GM21526 (cell line): ENCODE measurements around the gene TMEM212.
"Not testable (repeated sequence)": the region's sequence is repeated elsewhere in the genome, so short reads cannot be mapped to it uniquely, and the experiment has no call there.

ENCODE experiments used
- ATAC-seq: cut with Tn5 transposase; IDR thresholded peaks from one replicate; pipeline ENCODE4 v1.9.1; 2021; ENCODE audit warnings: moderate library complexity; ENCODE audit not compliant: unreplicated experiment, low FRiP score

The TMEM212 gene

DNA sequence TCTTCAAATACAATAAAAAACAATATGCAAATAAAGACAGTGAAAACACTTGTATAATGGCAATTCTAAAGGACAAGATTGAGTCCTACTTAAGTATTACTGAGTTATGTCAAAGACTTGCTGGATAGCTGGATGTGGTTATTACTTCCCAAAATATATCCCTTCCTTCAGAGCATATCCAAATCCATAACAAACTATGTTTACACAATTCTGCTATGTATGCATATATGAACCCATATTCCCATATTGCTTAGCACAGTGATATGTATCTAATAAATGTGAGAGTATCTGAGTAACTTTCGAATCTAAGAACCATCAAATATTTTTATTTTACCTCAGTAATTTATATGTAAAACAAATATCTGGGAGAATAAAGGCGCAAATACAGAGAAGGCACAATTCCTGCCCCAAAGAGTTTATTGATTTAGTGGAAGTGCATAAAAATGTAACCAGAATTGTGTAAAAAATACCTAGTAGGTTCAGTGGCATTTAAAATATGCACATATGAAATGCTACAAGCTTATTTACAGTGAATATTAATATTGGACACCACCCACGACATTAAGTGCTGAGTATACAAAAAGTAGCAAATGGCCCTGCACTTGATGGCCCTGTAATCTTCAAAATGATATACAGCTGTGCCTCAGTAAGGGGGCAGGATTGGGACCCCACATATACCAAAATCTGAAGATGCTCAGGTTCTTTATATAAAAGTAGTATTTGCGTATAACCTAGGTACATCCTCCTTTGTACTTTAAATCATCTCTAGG is 37.1 kb downstream of the TMEM212 start:
- no peak for ATAC-seq

GRCh38 chr3:171881251-171881650 is 38.1 kb downstream of the TMEM212 start:
- ATAC-seq: no peak

DNA sequence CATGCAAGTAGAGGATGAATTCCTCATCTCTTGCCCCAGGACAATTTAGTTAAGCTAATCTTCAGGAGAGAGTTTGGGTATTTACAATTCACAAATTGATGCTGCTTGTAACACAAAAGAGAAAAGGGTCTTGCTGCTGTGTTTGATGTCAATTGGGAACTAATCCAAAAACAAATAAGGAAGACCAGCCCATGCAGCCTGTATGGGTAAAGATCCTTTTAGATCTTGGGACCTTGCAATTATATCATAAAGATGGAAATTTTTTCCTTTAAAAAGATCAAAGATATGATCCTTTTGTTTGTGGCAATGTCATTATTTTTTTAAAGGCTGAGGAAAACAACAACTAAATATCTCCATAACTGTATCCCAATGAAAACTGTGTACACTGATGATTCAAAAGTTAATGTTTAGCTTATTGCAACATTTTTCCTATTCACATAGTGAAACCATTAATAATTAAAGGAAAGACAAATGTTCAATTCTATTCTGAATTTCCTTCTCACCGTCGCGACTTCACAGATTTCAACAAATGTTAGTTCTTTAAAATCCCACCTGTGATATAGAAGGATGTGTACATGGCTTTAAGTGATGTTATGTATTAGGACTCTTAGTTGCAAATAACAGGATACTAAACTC is 40.2 kb downstream of the TMEM212 start:
- ATAC-seq: no peak

GRCh38 chr3:171883893-171884279 is 40.7 kb downstream of the TMEM212 start:
- ATAC-seq: no peak

DNA sequence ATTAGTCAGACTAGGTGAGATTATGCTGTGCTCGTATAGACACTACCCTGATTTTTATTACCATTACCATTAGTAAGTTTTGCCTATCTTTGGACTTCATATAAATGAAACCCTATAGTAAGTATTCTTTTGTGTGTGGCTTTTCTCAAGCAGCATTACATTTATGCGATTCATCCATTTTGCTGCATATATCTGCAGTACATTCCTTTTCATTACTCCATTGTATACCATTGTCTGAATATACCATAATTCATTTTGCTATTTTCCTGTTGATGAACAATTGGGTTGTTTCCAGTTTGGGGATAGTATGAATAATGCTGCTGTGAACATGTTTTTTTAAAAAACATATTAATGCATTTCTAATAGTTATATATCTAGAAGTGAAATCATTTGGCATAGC is 45.3 kb downstream of the TMEM212 start:
- ATAC-seq: no peak

DNA sequence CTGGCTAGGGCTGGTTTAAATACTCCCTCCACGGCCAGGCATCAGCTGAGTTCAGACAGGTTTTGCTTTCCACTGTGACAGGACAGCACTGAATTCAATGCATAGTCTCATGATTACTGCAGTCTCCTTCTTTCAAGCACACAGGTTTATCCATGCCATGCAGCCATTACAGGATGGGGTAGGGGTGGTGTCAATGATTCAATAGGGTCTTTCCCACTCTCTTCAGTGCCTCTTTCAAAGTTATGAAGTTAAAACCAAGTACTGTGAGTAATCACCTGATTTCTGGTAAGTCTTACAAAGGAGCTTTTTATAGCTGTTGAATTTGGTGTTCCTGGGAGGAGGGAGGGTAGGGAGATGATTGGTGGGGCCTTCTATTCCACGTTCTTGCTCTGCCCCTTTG is 47.2 kb downstream of the TMEM212 start:
- no peak for ATAC-seq

DNA sequence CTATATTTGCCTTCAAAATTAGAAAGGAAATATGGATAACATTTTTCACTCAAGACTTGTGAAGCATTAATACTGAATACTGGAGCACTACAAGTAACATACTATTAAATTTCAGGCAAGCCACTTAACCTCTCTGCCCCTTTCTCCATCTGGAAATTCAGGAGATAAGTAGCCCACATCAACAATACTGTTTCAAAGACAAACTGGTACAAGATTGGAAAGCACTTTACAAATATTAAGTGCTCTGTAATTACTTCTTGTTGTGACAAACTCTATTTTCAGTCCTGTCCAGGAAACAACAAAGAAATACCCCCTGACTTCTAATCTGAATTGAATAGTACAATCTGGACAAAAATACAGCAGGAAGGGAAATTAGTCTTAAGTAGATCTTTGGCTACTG is 49.3 kb downstream of the TMEM212 start:
- no peak for ATAC-seq

GRCh38 chr3:171895291-171895690 is 52.1 kb downstream of the TMEM212 start:
- no peak for ATAC-seq

DNA sequence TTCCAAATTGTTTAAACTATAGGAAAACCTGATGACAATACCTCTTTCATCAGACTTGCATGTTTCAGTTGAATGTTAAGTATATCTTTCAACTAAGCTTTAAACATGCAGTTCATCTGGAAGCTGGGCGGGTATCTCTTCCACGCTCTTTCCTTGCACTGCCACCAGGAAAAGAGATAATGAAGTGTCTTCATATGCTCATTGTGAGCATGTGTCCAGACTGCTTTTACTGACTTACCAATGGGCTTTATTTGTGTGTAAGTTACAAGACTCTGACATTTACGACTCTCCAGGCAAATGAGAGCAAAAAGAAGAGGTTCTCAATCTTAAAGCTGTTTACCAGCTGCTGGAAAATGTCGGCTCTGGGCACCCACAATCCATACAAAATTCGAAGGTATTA is 52.8 kb downstream of the TMEM212 start:
- no peak for ATAC-seq

- no peak for ATAC-seq
Observed at GRCh38 chr3:171896316-171896715, 53.2 kb downstream of the TMEM212 start.

DNA sequence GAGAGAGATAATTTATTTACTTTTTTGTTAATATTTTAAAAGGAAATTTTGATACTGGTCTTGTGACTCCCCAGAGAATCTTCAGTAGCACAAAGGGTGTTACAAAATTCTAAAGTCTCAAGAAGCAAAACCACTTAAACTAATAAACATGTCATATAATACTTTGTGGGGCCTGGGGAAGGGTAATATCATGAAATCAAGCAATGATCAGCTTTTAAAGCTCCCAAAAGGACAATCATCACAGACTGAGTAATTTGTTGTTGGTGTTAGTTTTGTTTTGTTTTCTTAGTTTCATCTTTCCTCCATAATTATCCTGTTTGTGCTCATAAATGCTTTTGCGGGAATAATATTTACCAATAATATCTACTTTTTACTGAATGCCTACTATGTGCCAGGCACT is 55.0 kb downstream of the TMEM212 start:
- no peak for ATAC-seq

DNA sequence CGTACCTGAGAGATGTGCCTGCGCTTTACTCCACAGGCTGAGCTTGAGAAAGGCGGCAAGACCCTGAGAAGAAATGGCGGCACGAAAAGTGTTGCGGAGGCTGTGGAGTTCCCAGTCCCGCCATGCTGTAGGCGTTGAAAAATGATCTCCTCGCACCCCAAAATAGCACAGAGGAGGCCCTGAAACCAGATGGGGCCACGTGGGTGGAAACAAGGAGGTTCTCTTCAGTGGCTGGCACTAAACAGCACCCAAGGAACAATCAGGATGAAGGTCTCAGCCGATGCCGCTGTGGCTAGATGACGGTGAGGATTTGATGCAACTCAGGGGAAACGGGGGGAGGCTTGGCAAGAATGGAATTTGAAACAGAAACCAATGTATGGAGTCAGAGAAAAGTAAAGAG is 57.3 kb downstream of the TMEM212 start:
- ATAC-seq: no peak

GRCh38 chr3:171901615-171902312 is 58.6 kb downstream of the TMEM212 start:
- no peak for ATAC-seq

DNA sequence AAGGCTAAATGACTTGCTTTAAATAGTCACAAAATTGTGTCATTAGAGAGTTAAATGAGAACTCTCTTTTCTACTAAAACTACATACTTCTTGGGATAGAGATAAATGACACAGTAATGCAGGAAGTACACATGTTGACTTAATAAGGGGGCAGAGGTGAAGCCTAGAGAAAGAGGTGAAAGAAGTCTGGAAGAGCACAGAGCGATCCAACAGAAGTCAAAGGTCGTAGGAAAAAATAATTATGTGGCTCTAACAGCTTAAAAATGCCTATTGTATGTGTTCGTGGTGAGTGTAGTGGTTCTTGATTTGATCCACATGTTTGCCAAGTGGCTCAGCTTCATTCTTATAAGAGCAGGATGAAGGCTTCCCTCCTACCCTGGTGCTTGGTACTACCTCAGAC is 61.7 kb downstream of the TMEM212 start:
- ATAC-seq: no peak

- ATAC-seq: not testable (repeated sequence)
Observed at GRCh38 chr3:171906503-171906902, 63.4 kb downstream of the TMEM212 start.

DNA sequence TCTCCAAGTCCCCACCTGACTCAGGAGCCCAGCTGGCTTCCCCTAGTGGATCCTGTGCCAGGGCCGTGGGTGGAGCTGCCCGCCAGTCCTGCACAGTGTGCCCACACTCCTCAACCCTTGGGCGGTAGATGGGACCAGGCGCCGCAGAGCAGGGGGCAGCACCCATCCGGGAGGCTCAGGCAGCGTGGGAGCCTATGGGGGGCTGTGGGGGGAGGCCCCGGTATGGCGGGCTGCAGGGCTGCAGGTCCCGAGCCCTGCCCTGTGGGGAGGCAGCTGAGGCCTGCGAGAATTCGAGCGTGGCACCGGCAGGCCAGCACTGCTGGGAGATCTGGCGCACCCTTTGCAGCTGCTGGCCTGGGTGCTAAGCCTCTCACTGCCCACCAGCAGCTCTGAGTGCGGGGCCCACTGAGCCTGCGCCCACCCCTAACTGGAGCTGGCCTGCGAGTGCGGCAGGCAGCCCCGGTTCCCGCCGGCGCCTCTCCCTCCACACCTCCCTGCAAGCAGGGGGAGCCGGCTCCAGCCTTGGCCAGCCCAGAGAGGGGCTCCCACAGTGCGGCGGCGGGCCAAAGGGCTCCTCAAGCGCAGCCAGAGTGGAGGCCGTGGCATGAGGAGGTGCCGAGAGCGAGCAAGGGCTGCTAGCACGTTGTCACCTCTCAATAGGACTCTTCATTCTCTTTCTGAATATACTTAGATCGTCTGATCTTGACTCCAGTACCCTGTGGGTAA is 64.0 kb downstream of the TMEM212 start:
- no peak for ATAC-seq

- ATAC-seq: no peak
Observed at GRCh38 chr3:171907761-171908160, 64.6 kb downstream of the TMEM212 start.

- ATAC-seq: no peak
Observed at GRCh38 chr3:171908731-171909130, 65.6 kb downstream of the TMEM212 start.
